ENCODE measurements around the gene SERP2.

The SERP2 gene

GRCh38 chr13:44359983-44360375 lies 13.6 kb upstream of the SERP2 start:
- DNase-seq: no peak

- DNase-seq: no peak
Observed at GRCh38 chr13:44362394-44363040, 11.1 kb upstream of the SERP2 start.

GRCh38 chr13:44363631-44364344 lies 9.8 kb upstream of the SERP2 start:
- DNase-seq: no peak

GRCh38 chr13:44364345-44365000 lies 9.2 kb upstream of the SERP2 start:
- DNase-seq: no peak

GRCh38 chr13:44365008-44365407 lies 8.6 kb upstream of the SERP2 start:
- DNase-seq: no peak

GRCh38 chr13:44365899-44366298 lies 7.7 kb upstream of the SERP2 start:
- DNase-seq: no peak

GRCh38 chr13:44368062-44368591 lies 5.5 kb upstream of the SERP2 start:
- no peak for DNase-seq

GRCh38 chr13:44368599-44369368 lies 4.8 kb upstream of the SERP2 start:
- no peak for DNase-seq

- no peak for DNase-seq
Observed at GRCh38 chr13:44371421-44371820, 2.2 kb upstream of the SERP2 start.

GRCh38 chr13:44373247-44373600 lies 400 bp upstream of the SERP2 start:
- DNase-seq: no peak

GRCh38 chr13:44374348-44374712 lies 706 bp downstream of the SERP2 start:
- DNase-seq: no peak

GRCh38 chr13:44378277-44378676 lies 4.7 kb downstream of the SERP2 start:
- DNase-seq: no peak

GRCh38 chr13:44379885-44380284 lies 6.3 kb downstream of the SERP2 start:
- no peak for DNase-seq

- no peak for DNase-seq
Observed at GRCh38 chr13:44380404-44381165, 7.0 kb downstream of the SERP2 start.

- no peak for DNase-seq
Observed at GRCh38 chr13:44382635-44383145, 9.1 kb downstream of the SERP2 start.

GRCh38 chr13:44383945-44384344 lies 10.3 kb downstream of the SERP2 start:
- DNase-seq: no peak

- no peak for DNase-seq
Observed at GRCh38 chr13:44384778-44385177, 11.2 kb downstream of the SERP2 start.

GRCh38 chr13:44385401-44385800 lies 11.8 kb downstream of the SERP2 start:
- DNase-seq: no peak

- DNase-seq: no peak
Observed at GRCh38 chr13:44385847-44386246, 12.2 kb downstream of the SERP2 start.

- no peak for DNase-seq
Observed at GRCh38 chr13:44386913-44387556, 13.4 kb downstream of the SERP2 start.

- no peak for DNase-seq
Observed at GRCh38 chr13:44388427-44389059, 14.9 kb downstream of the SERP2 start.

Data from activated CD4-positive, alpha-beta T cell treated with anti-CD3 and anti-CD28 coated beads, Interleukin-2, Interleukin-6, amounts not matched to agents 100 ng/mL and 50 ng/mL, durations not matched to agents 16 hours and 8 hours (primary cell).